Activated CD8-positive, alpha-beta T cell treated with anti-CD3 and anti-CD28 coated beads for 36 hours (primary cell): Measurements from ENCODE around the gene PAOX. TPM values are rescaled to one million over a fixed set of nuclear protein-coding genes. Genes with fewer than 3 reads are reported as not detected.

Experiments
- ATAC-seq: fragments of 200-7000 bp; cut with Tn5 transposase; one replicate; pipeline ENCODE4 v1.10.0; 2021; ENCODE audit warnings: mild to moderate bottlenecking, moderate library complexity
- CTCF ChIA-PET: fragments of 350-600 bp; sonication (Branson Sonifier 250); formaldehyde crosslinking; loops from one replicate; lab custom pipeline; 2021; ENCODE audit warnings: antibody characterized with exemption; lab: Charles Lee
- POLR2A ChIA-PET: fragments of 350-600 bp; sonication (Branson Sonifier 250); formaldehyde crosslinking; loops from one replicate; lab custom pipeline; 2021; ENCODE audit warnings: antibody characterized with exemption; lab: Charles Lee
- DNase-seq: peaks from one replicate; pipeline ENCODE4 v3.0.0-alpha.2; 2020
- H3K27ac Mint-ChIP-seq: one replicate; pipeline ENCODE4 v1.8.0; 2021; ENCODE audit warnings: mild to moderate bottlenecking, mixed read lengths
- H3K27me3 Mint-ChIP-seq: one replicate; pipeline ENCODE4 v1.8.0; 2021; ENCODE audit warnings: mixed read lengths
- H3K36me3 Mint-ChIP-seq: one replicate; pipeline ENCODE4 v1.8.0; 2021; ENCODE audit warnings: low read depth, mixed read lengths
- H3K4me1 Mint-ChIP-seq: one replicate; pipeline ENCODE4 v1.8.0; 2021; ENCODE audit warnings: low read depth, mixed read lengths
- H3K4me3 Mint-ChIP-seq: one replicate; pipeline ENCODE4 v1.8.0; 2021; ENCODE audit warnings: mild to moderate bottlenecking, moderate library complexity, mixed read lengths
- H3K9me3 Mint-ChIP-seq: one replicate; pipeline ENCODE4 v1.8.0; 2021; ENCODE audit warnings: mixed read lengths
- CTCF ChIP-seq: fragments of 200-600 bp; IDR thresholded peaks from one replicate; pipeline ENCODE4 v1.8.0; 2022; ENCODE audit warnings: antibody characterized with exemption, mild to moderate bottlenecking
- intact Hi-C: fragments of 100-400 bp; cut with micrococcal nuclease; formaldehyde crosslinking; loops from one replicate; pipeline ENCODE4 v1.10.0; 2022
- total RNA-seq, 2 experiments: library from RNA; stranded (reverse); gene quantifications; one replicate each; pipeline ENCODE4 v1.2.3, GENCODE V29; 2021

PAOX gene
- total RNA-seq, 2 experiments from 2014 or later, result 4.2 to 4.6 TPM

GRCh38 chr10:133418289-133418993, 39.4 kb downstream of the PAOX start:
- no peak for TF ChIP-seq CTCF
- no peaks in the 10 kb centered on the region for H3K27me3 Mint-ChIP-seq
- no peaks in the 10 kb centered on the region for H3K4me1 Mint-ChIP-seq
- intact Hi-C loops, result no loop called here
- peaks cover 4% of the 10 kb centered on the region for H3K9me3 Mint-ChIP-seq
- DNase-seq (no peak), ATAC-seq (no peak)
- no peak overlapping the region for H3K27ac Mint-ChIP-seq
- H3K4me3 Mint-ChIP-seq, result no peak overlapping the region
- ChIA-PET CTCF (interaction anchor here (1.1 to 2.3 kb wide), 2 partner anchors 19 to 89 kb away, joined by 3 to 7 read pairs; no protein-coding TSS in a partner anchor), POLR2A (interaction anchor here (1.3 kb wide), 1 partner anchor 27 kb away, joined by 3 read pairs; no protein-coding TSS in a partner anchor)
- H3K36me3 Mint-ChIP-seq, result peaks cover 31% of the 10 kb centered on the region

GRCh38 chr10:133419211-133419950, 40.3 kb downstream of the PAOX start:
- no peak for DNase-seq
- H3K27me3 Mint-ChIP-seq, result no peaks in the 10 kb centered on the region
- TF ChIP-seq CTCF, result no peak
- CTCF ChIA-PET, result interaction anchor here (2.3 kb wide), 1 partner anchor 90 kb away, joined by 7 read pairs; no protein-coding TSS in a partner anchor
- H3K4me3 Mint-ChIP-seq, result no peak overlapping the region
- no peak for ATAC-seq
- intact Hi-C loops, result no loop called here
- H3K27ac Mint-ChIP-seq, result no peak overlapping the region
- H3K36me3 Mint-ChIP-seq, result peaks cover 27% of the 10 kb centered on the region
- POLR2A ChIA-PET, result interaction anchor here (0.7 to 1.3 kb wide), 3 partner anchors 28 to 88 kb away, joined by 3 read pairs; no protein-coding TSS in a partner anchor
- peaks cover 2% of the 10 kb centered on the region for H3K9me3 Mint-ChIP-seq
- no peaks in the 10 kb centered on the region for H3K4me1 Mint-ChIP-seq

GRCh38 chr10:133420028-133420427, 41.0 kb downstream of the PAOX start:
- POLR2A ChIA-PET, result interaction anchor here (0.7 to 1.1 kb wide), 3 partner anchors 18 to 88 kb away, joined by 3 read pairs; no protein-coding TSS in a partner anchor
- Mint-ChIP-seq H3K4me1 (no peaks in the 10 kb centered on the region), H3K36me3 (peaks cover 20% of the 10 kb centered on the region), H3K27ac (no peak overlapping the region), H3K4me3 (no peak overlapping the region), H3K27me3 (no peaks in the 10 kb centered on the region), H3K9me3 (peaks cover 2% of the 10 kb centered on the region)
- no peak for ATAC-seq
- CTCF ChIA-PET, result interaction anchor here (2.3 kb wide), 1 partner anchor 91 kb away, joined by 7 read pairs; no protein-coding TSS in a partner anchor
- intact Hi-C loops, result no loop called here
- no peak for TF ChIP-seq CTCF
- DNase-seq, result no peak

- Mint-ChIP-seq H3K27ac (no peak overlapping the region), H3K9me3 (peaks cover 2% of the 10 kb centered on the region), H3K27me3 (no peaks in the 10 kb centered on the region), H3K4me1 (no peaks in the 10 kb centered on the region), H3K4me3 (no peak overlapping the region), H3K36me3 (peaks cover 15% of the 10 kb centered on the region)
- ChIA-PET POLR2A (interaction anchor here (1.1 to 2.7 kb wide), 2 partner anchors 9 to 18 kb away, joined by 3 to 8 read pairs; no protein-coding TSS in a partner anchor), CTCF (interaction anchor here (1.2 to 2.3 kb wide), 4 partner anchors 17 to 113 kb away, joined by 3 to 7 read pairs (median 5); no protein-coding TSS in a partner anchor)
- ATAC-seq (no peak), DNase-seq (no peak)
- intact Hi-C loops, result no loop called here
- TF ChIP-seq CTCF, result no peak
Observed at GRCh38 chr10:133420579-133420978, 41.5 kb downstream of the PAOX start.
